Amniotic stem cell (primary cell): Measurements from ENCODE around the gene PIK3CD.
A peak's percentile ranks its signal among the peaks of the same experiment; 100 is the strongest.
"Not testable (repeated sequence)": the region's sequence is repeated elsewhere in the genome, so short reads cannot be mapped to it uniquely, and the experiment has no call there.

Experiments
- DNase-seq: peaks from one replicate; lab custom pipeline; 2025; lab: John Stamatoyannopoulos, UW

PIK3CD gene

GRCh38 chr1:9736241-9736640 is 84.7 kb downstream of the PIK3CD start:
- no peak for DNase-seq

- no peak for DNase-seq
Observed at GRCh38 chr1:9737057-9737456, 85.5 kb downstream of the PIK3CD start.

GRCh38 chr1:9737671-9738070 is 86.1 kb downstream of the PIK3CD start:
- DNase-seq, result no peak

- no peak for DNase-seq
Observed at GRCh38 chr1:9744106-9744799, 92.7 kb downstream of the PIK3CD start.

- no peak for DNase-seq
Observed at GRCh38 chr1:9746211-9746610, 94.7 kb downstream of the PIK3CD start.

- DNase-seq, result no peak
Observed at GRCh38 chr1:9746651-9747050, 95.1 kb downstream of the PIK3CD start.

GRCh38 chr1:9748391-9748790 is 96.9 kb downstream of the PIK3CD start:
- not testable (repeated sequence) for DNase-seq

- no peak for DNase-seq
Observed at GRCh38 chr1:9749361-9749760, 97.8 kb downstream of the PIK3CD start.

- DNase-seq, result no peak
Observed at GRCh38 chr1:9751971-9752370, 100.4 kb downstream of the PIK3CD start.

- DNase-seq, result peak; percentile 58
Observed at GRCh38 chr1:9753121-9753531, 101.6 kb downstream of the PIK3CD start.

GRCh38 chr1:9755441-9755995 is 104.0 kb downstream of the PIK3CD start:
- no peak for DNase-seq

- no peak for DNase-seq
Observed at GRCh38 chr1:9758559-9759121, 107.1 kb downstream of the PIK3CD start.

GRCh38 chr1:9759939-9760338 is 108.4 kb downstream of the PIK3CD start:
- DNase-seq, result no peak

- DNase-seq, result no peak
Observed at GRCh38 chr1:9760824-9761223, 109.3 kb downstream of the PIK3CD start.

- no peak for DNase-seq
Observed at GRCh38 chr1:9761855-9762254, 110.3 kb downstream of the PIK3CD start.

- DNase-seq, result not testable (repeated sequence)
Observed at GRCh38 chr1:9762446-9762845, 110.9 kb downstream of the PIK3CD start.

GRCh38 chr1:9763914-9764313 is 112.4 kb downstream of the PIK3CD start:
- DNase-seq, result no peak

GRCh38 chr1:9764550-9764949 is 113.0 kb downstream of the PIK3CD start:
- no peak for DNase-seq

GRCh38 chr1:9766759-9767442 is 115.4 kb downstream of the PIK3CD start:
- DNase-seq, result peak; percentile 97

- no peak for DNase-seq
Observed at GRCh38 chr1:9767964-9768668, 116.6 kb downstream of the PIK3CD start.

- no peak for DNase-seq
Observed at GRCh38 chr1:9768983-9769382, 117.5 kb downstream of the PIK3CD start.

- no peak for DNase-seq
Observed at GRCh38 chr1:9770298-9770697, 118.8 kb downstream of the PIK3CD start.
